ENCODE results near the gene KLHDC4.

KLHDC4 gene

GRCh38 chr16:87703835-87704375 is 61.9 kb downstream of the KLHDC4 start:
- TF ChIP-seq, protein P1, sequence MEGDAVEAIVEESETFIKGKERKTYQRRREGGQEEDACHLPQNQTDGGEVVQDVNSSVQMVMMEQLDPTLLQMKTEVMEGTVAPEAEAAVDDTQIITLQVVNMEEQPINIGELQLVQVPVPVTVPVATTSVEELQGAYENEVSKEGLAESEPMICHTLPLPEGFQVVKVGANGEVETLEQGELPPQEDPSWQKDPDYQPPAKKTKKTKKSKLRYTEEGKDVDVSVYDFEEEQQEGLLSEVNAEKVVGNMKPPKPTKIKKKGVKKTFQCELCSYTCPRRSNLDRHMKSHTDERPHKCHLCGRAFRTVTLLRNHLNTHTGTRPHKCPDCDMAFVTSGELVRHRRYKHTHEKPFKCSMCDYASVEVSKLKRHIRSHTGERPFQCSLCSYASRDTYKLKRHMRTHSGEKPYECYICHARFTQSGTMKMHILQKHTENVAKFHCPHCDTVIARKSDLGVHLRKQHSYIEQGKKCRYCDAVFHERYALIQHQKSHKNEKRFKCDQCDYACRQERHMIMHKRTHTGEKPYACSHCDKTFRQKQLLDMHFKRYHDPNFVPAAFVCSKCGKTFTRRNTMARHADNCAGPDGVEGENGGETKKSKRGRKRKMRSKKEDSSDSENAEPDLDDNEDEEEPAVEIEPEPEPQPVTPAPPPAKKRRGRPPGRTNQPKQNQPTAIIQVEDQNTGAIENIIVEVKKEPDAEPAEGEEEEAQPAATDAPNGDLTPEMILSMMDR (IDR thresholded peaks at IDR 0.05; ENCODE audit: low read depth, low read length): no peak
- no peak for DNase-seq (ENCODE audit: low read depth, low spot score)
- no peak overlapping the region for H3K4me3 ChIP-seq (ENCODE audit: low read depth, low read length)
- in situ Hi-C loops (cut with HindIII; ENCODE audit: low sequenced_read_pairs): no loop called here

GRCh38 chr16:87703071-87703470 is 62.7 kb downstream of the KLHDC4 start:
- TF ChIP-seq, protein P1 (IDR thresholded peaks at IDR 0.05; ENCODE audit: low read depth, low read length): no peak
- in situ Hi-C loops (cut with HindIII; ENCODE audit: low sequenced_read_pairs): no loop called here
- DNase-seq (ENCODE audit: low read depth, low spot score): no peak
- H3K4me3 ChIP-seq (ENCODE audit: low read depth, low read length): no peak overlapping the region

DNA sequence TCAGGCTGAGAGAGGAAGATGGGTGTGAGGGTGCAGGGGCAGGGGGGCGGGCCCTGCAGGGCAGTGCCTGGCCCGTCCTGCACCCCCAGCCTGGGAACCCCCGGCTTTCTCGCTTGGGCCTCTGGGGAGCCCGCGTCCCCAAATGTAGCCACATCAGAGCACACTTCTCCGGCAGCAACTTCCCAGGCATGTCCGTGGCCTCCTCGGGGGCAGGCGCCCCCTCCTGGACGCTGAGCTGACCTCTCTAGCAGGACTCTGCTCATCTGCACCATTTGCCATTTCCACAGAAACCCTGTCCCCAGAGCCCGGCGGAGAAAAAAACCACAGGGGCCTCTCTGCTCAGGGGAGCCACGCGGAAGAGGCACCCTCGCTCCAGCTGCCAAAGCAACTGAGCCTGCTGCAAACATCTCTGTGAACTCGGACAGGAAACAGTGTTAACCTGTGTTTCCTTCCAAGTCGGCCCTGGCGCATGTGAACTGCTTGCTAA is 63.4 kb downstream of the KLHDC4 start:
- TF ChIP-seq, protein P1 (IDR thresholded peaks at IDR 0.05; ENCODE audit: low read depth, low read length): peak; percentile 77
- in situ Hi-C loops (cut with HindIII; ENCODE audit: low sequenced_read_pairs): no loop called here
- H3K4me3 ChIP-seq (ENCODE audit: low read depth, low read length): no peak overlapping the region
- peak; percentile 10 for DNase-seq (ENCODE audit: low read depth, low spot score)

DNA sequence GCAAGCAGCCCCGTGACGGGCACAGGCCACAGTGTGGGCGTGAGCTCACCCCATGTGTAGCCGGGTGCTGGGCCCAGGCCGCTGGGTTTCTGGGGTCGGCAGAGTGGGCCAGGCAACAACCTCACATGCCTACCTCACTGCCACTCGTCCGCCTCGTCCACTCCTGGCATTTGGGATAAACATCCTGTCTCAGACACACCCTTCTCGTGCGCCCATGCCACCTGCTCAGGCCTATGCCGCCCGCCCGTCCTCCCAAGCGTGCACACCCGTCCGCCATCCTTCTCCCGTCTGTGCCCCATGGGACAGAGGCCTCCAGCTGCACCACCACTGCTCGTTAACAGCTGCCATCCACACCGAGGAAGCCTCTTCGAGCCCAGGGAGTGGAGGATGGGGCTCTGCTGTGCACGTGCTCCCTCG is 64.3 kb downstream of the KLHDC4 start:
- DNase-seq (ENCODE audit: low read depth, low spot score): no peak
- in situ Hi-C loops (cut with HindIII; ENCODE audit: low sequenced_read_pairs): no loop called here
- TF ChIP-seq, protein P1 (IDR thresholded peaks at IDR 0.05; ENCODE audit: low read depth, low read length): no peak
- no peak overlapping the region for H3K4me3 ChIP-seq (ENCODE audit: low read depth, low read length)

DNA sequence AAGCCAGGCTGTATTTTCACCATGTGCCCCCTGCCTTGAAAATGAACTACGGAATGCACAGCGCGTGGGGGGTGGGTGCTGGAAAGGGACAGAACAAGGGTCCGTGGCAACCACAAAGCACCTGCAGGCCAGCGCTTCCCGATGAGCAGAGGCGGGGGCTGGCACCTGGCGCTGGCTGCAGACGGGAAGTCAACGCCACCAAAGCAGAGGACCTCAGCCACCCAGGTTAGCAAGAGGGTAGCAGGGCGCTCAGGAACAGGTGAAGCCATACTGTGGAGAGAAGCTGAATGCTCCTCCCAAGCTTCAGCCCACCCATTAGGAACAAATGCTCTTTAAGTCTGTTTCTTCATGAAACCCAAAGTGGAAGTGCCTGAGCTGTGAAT is 64.7 kb downstream of the KLHDC4 start:
- DNase-seq (ENCODE audit: low read depth, low spot score): no peak
- in situ Hi-C loops (cut with HindIII; ENCODE audit: low sequenced_read_pairs): no loop called here
- TF ChIP-seq, protein P1 (IDR thresholded peaks at IDR 0.05; ENCODE audit: low read depth, low read length): no peak
- H3K4me3 ChIP-seq (ENCODE audit: low read depth, low read length): no peak overlapping the region

- TF ChIP-seq, protein P1 (IDR thresholded peaks at IDR 0.05; ENCODE audit: low read depth, low read length): no peak
- DNase-seq (ENCODE audit: low read depth, low spot score): no peak
- no peak overlapping the region for H3K4me3 ChIP-seq (ENCODE audit: low read depth, low read length)
- in situ Hi-C loops (cut with HindIII; ENCODE audit: low sequenced_read_pairs): no loop called here
Measured at GRCh38 chr16:87700406-87701077, 65.2 kb downstream of the KLHDC4 start.

All from astrocyte of the spinal cord (primary cell).